Mesothelial cell of epicardium (in vitro differentiated cells): Measurements from ENCODE around the gene DCAKD. TPM values are rescaled to one million over a fixed set of nuclear protein-coding genes. Genes with fewer than 3 reads are reported as not detected.

Experiments used
- DNase-seq, 2 experiments: peaks; one replicate each; pipeline ENCODE4 v3.0.0; 2021; ENCODE audit warnings: low spot score in 2 of 2; ENCODE audit not compliant: unreplicated experiment in 2 of 2
- H3K27ac Mint-ChIP-seq: 2 replicates; pipeline ENCODE4 v1.8.0; 2021; ENCODE audit warnings: mixed read lengths
- H3K27me3 Mint-ChIP-seq: 2 replicates; pipeline ENCODE4 v1.8.0; 2021; ENCODE audit warnings: low read depth, mixed read lengths
- H3K36me3 Mint-ChIP-seq: 2 replicates; pipeline ENCODE4 v1.8.0; 2021; ENCODE audit warnings: mixed read lengths
- H3K4me1 Mint-ChIP-seq: 2 replicates; pipeline ENCODE4 v1.8.0; 2021; ENCODE audit warnings: mixed read lengths
- H3K4me3 Mint-ChIP-seq: 2 replicates; pipeline ENCODE4 v1.8.0; 2021; ENCODE audit warnings: mild to moderate bottlenecking, moderate library complexity, mixed read lengths
- H3K9me3 Mint-ChIP-seq: 2 replicates; pipeline ENCODE4 v1.8.0; 2021; ENCODE audit warnings: mixed read lengths
- total RNA-seq: library from RNA; stranded (reverse); gene quantifications from 3 replicates; pipeline ENCODE4 v1.2.1, GENCODE V29; 2021
- TF ChIP-seq, protein P1 (sequence below): fragments of 200-600 bp; sonication (generic); IDR thresholded peaks from one replicate; pipeline ENCODE4 v1.5.0; 2021; ENCODE audit warnings: antibody characterized with exemption; ENCODE audit not compliant: unreplicated experiment

DCAKD gene
- total RNA-seq, 1 donor from 2014 or later = 83.2 TPM

GRCh38 chr17:45003877-45004276, 47.6 kb downstream of the DCAKD start:
- Mint-ChIP-seq H3K27ac (no peak overlapping the region), H3K4me1 (peaks cover 13% of the 10 kb centered on the region)
- TF ChIP-seq, protein P1, sequence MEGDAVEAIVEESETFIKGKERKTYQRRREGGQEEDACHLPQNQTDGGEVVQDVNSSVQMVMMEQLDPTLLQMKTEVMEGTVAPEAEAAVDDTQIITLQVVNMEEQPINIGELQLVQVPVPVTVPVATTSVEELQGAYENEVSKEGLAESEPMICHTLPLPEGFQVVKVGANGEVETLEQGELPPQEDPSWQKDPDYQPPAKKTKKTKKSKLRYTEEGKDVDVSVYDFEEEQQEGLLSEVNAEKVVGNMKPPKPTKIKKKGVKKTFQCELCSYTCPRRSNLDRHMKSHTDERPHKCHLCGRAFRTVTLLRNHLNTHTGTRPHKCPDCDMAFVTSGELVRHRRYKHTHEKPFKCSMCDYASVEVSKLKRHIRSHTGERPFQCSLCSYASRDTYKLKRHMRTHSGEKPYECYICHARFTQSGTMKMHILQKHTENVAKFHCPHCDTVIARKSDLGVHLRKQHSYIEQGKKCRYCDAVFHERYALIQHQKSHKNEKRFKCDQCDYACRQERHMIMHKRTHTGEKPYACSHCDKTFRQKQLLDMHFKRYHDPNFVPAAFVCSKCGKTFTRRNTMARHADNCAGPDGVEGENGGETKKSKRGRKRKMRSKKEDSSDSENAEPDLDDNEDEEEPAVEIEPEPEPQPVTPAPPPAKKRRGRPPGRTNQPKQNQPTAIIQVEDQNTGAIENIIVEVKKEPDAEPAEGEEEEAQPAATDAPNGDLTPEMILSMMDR = no peak

GRCh38 chr17:45001310-45001709, 50.1 kb downstream of the DCAKD start:
- H3K36me3 Mint-ChIP-seq = no peaks in the 10 kb centered on the region
- H3K4me3 Mint-ChIP-seq = no peak overlapping the region
- H3K4me1 Mint-ChIP-seq = peaks cover 13% of the 10 kb centered on the region
- H3K9me3 Mint-ChIP-seq = peaks cover 13% of the 10 kb centered on the region
- peaks cover 14% of the 10 kb centered on the region for H3K27me3 Mint-ChIP-seq
- TF ChIP-seq, protein P1 = no peak
- DNase-seq = no peak
- H3K27ac Mint-ChIP-seq = no peak overlapping the region

More at GRCh38 chr17:45003877-45004276, 47.6 kb downstream of the DCAKD start:
- Mint-ChIP-seq H3K4me3 (no peak overlapping the region), H3K36me3 (no peaks in the 10 kb centered on the region), H3K9me3 (peaks cover 11% of the 10 kb centered on the region), H3K27me3 (peaks cover 16% of the 10 kb centered on the region)
- DNase-seq = no peak

DNA sequence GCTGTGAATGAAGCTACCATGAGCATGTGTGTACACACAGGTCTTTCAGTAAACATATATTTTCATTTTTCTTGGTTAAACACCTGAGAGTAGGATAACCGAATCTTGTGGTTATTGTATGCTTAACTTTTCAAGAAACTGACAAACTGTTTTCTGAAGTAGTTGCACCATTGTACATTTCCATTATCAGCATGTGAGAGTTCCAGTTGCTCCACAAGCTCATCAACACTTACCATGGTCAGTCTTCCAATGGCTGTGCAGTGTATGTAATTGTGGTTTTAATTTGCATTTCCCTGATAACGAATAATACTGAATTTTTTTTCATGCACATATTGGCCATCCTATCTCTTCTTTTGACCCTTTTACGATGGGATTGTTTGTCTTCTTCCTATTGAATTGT, 52.0 kb downstream of the DCAKD start:
- no peak overlapping the region for H3K4me3 Mint-ChIP-seq
- DNase-seq = no peak
- peaks cover 16% of the 10 kb centered on the region for H3K27me3 Mint-ChIP-seq
- H3K4me1 Mint-ChIP-seq = peaks cover 13% of the 10 kb centered on the region
- H3K27ac Mint-ChIP-seq = no peak overlapping the region
- H3K36me3 Mint-ChIP-seq = no peaks in the 10 kb centered on the region
- TF ChIP-seq, protein P1 = no peak
- H3K9me3 Mint-ChIP-seq = peaks cover 13% of the 10 kb centered on the region

- H3K9me3 Mint-ChIP-seq = peaks cover 13% of the 10 kb centered on the region
- no peak overlapping the region for H3K4me3 Mint-ChIP-seq
Observed at GRCh38 chr17:44998646-44999045, 52.8 kb downstream of the DCAKD start.

GRCh38 chr17:44997733-44998520, 53.5 kb downstream of the DCAKD start:
- Mint-ChIP-seq H3K9me3 (peaks cover 13% of the 10 kb centered on the region), H3K4me1 (peaks cover 12% of the 10 kb centered on the region), H3K36me3 (no peaks in the 10 kb centered on the region), H3K4me3 (no peak overlapping the region), H3K27ac (no peak overlapping the region), H3K27me3 (peaks cover 12% of the 10 kb centered on the region)
- TF ChIP-seq, protein P1 = no peak
- no peak for DNase-seq

More at GRCh38 chr17:44998646-44999045, 52.8 kb downstream of the DCAKD start:
- Mint-ChIP-seq H3K27ac (no peak overlapping the region), H3K27me3 (peaks cover 14% of the 10 kb centered on the region), H3K4me1 (peaks cover 13% of the 10 kb centered on the region), H3K36me3 (no peaks in the 10 kb centered on the region)
- no peak for DNase-seq
- TF ChIP-seq, protein P1 = no peak
